NCI-H2107 treated with DMSO at 0.1 percent for 48 hours (cell line): Measurements from ENCODE around the gene SLC16A7.
A peak's percentile ranks its signal among the peaks of the same experiment; 100 is the strongest.

Experiments
- DNase-seq: peaks from one replicate; lab custom pipeline; 2025; ENCODE audit not compliant: unreplicated experiment; lab: John Stamatoyannopoulos, UW

The SLC16A7 gene

GRCh38 chr12:59834659-59835474 is 239.0 kb downstream of the SLC16A7 start:
- peak; percentile 10 for DNase-seq
